Naive B cell (primary cell): ENCODE data around the gene BLACAT1. TPM values are rescaled to one million over a fixed set of nuclear protein-coding genes. Genes with fewer than 3 reads are reported as not detected.
A peak's percentile ranks its signal among the peaks of the same experiment; 100 is the strongest.

Experiments
- ATAC-seq, 2 donors: fragments of 150-1000 bp; cut with Tn5 transposase; 2 replicates each; pipeline ENCODE4 v1.10.0; 2021; ENCODE audit warnings: low read depth in 2 of 2, mild to moderate bottlenecking in 2 of 2, moderate library complexity in 2 of 2
- DNase-seq: peaks from one replicate; pipeline ENCODE4 v3.0.0; 2022
- H3K27ac Mint-ChIP-seq, 6 donors: one replicate each; pipeline ENCODE4 v1.8.0; 2020 to 2022; ENCODE audit warnings: mild to moderate bottlenecking in 6 of 6, mixed read lengths in 6 of 6, moderate library complexity in 5 of 6, inconsistent platforms in 2 of 6
- H3K27me3 Mint-ChIP-seq, 3 donors: one replicate each; pipeline ENCODE4 v1.8.0; 2021 to 2022; ENCODE audit warnings: mixed read lengths in 3 of 3, mild to moderate bottlenecking in 1 of 3
- H3K36me3 Mint-ChIP-seq, 2 donors: one replicate each; pipeline ENCODE4 v1.8.0; 2020 to 2022; ENCODE audit warnings: mixed read lengths in 2 of 2, inconsistent platforms in 1 of 2, mild to moderate bottlenecking in 1 of 2
- H3K4me1 Mint-ChIP-seq, 3 donors: one replicate each; pipeline ENCODE4 v1.8.0; 2020 to 2022; ENCODE audit warnings: mixed read lengths in 3 of 3, inconsistent platforms in 1 of 3, mild to moderate bottlenecking in 1 of 3, moderate library complexity in 1 of 3
- H3K4me3 Mint-ChIP-seq, 8 donors: one replicate each; pipeline ENCODE4 v1.8.0; 2020 to 2022; ENCODE audit warnings: mild to moderate bottlenecking in 8 of 8, mixed read lengths in 8 of 8, moderate library complexity in 8 of 8, inconsistent platforms in 2 of 8
- H3K9me3 Mint-ChIP-seq, 7 donors: one replicate each; pipeline ENCODE4 v1.8.0; 2020 to 2022; ENCODE audit warnings: mixed read lengths in 7 of 7, mild to moderate bottlenecking in 5 of 7, inconsistent platforms in 2 of 7, moderate library complexity in 1 of 7
- polyA plus RNA-seq, 6 donors: library from polyadenylated mRNA; unstranded; fragments of 300-500 nt; fragmentation: Illumina TruSeq; gene quantifications; one replicate each; pipeline ENCODE4 v1.2.3, GENCODE V29; 2021; ENCODE audit warnings: low read depth in 6 of 6

Gene BLACAT1
- polyA plus RNA-seq, 6 donors from 2014 or later: not detected

- Mint-ChIP-seq H3K9me3 (peaks cover 0 to 2% (median 0%) of the 10 kb centered on the region in 7 donors), H3K36me3 (peaks cover 0 to 7% of the 10 kb centered on the region in 2 donors), H3K27me3 (peaks cover 42 to 70% (median 54%) of the 10 kb centered on the region in 3 donors), H3K4me1 (peaks cover 13 to 37% (median 30%) of the 10 kb centered on the region in 3 donors), H3K27ac (no peak overlapping the region), H3K4me3 (no peak overlapping the region)
- ATAC-seq (no peak), DNase-seq (no peak)
Measured at GRCh38 chr1:205448540-205449253, 7.1 kb downstream of the BLACAT1 start.

- peaks cover 15 to 46% (median 40%) of the 10 kb centered on the region in 3 donors for H3K4me1 Mint-ChIP-seq
- peaks cover 36 to 60% (median 44%) of the 10 kb centered on the region in 3 donors for H3K27me3 Mint-ChIP-seq
- peak overlapping the region in 1 of 8 donors; percentile 56 for H3K4me3 Mint-ChIP-seq
- ATAC-seq: no peak
- H3K36me3 Mint-ChIP-seq: peaks cover 0 to 7% of the 10 kb centered on the region in 2 donors
- no peak for DNase-seq
- peak overlapping the region in 2 of 6 donors; percentile 16 to 37 for H3K27ac Mint-ChIP-seq
- peaks cover 0 to 2% (median 0%) of the 10 kb centered on the region in 7 donors for H3K9me3 Mint-ChIP-seq
Measured at GRCh38 chr1:205447457-205448341, 8.1 kb downstream of the BLACAT1 start.

- H3K9me3 Mint-ChIP-seq: peaks cover 0 to 2% (median 0%) of the 10 kb centered on the region in 7 donors
- DNase-seq (no peak), ATAC-seq (no peak)
- peaks cover 29 to 51% (median 35%) of the 10 kb centered on the region in 3 donors for H3K27me3 Mint-ChIP-seq
- H3K4me3 Mint-ChIP-seq: peak overlapping the region in 1 of 8 donors; percentile 29
- peaks cover 18 to 54% (median 49%) of the 10 kb centered on the region in 3 donors for H3K4me1 Mint-ChIP-seq
- H3K36me3 Mint-ChIP-seq: peaks cover 0 to 7% of the 10 kb centered on the region in 2 donors
- no peak overlapping the region for H3K27ac Mint-ChIP-seq
Measured at GRCh38 chr1:205446828-205447227, 9.0 kb downstream of the BLACAT1 start.

GRCh38 chr1:205445646-205445935 is 10.3 kb downstream of the BLACAT1 start:
- ATAC-seq (no peak), DNase-seq (no peak)
- no peak overlapping the region for H3K4me3 Mint-ChIP-seq
- H3K36me3 Mint-ChIP-seq: no peaks in the 10 kb centered on the region
- H3K27ac Mint-ChIP-seq: no peak overlapping the region
- peaks cover 0 to 2% (median 0%) of the 10 kb centered on the region in 7 donors for H3K9me3 Mint-ChIP-seq
- peaks cover 23 to 39% (median 23%) of the 10 kb centered on the region in 3 donors for H3K27me3 Mint-ChIP-seq
- H3K4me1 Mint-ChIP-seq: peaks cover 29 to 59% (median 55%) of the 10 kb centered on the region in 3 donors

GRCh38 chr1:205444931-205445645 is 10.8 kb downstream of the BLACAT1 start:
- Mint-ChIP-seq H3K36me3 (no peaks in the 10 kb centered on the region), H3K27me3 (peaks cover 19 to 35% (median 23%) of the 10 kb centered on the region in 3 donors), H3K9me3 (peaks cover 0 to 2% (median 0%) of the 10 kb centered on the region in 7 donors), H3K4me3 (no peak overlapping the region), H3K27ac (peak overlapping the region in 1 of 6 donors; percentile 24), H3K4me1 (peaks cover 29 to 60% (median 56%) of the 10 kb centered on the region in 3 donors)
- no peak for DNase-seq
- no peak for ATAC-seq

- Mint-ChIP-seq H3K4me1 (peaks cover 35 to 66% (median 63%) of the 10 kb centered on the region in 3 donors), H3K4me3 (peak overlapping the region in 1 of 8 donors; percentile 6), H3K27ac (peak overlapping the region in 2 of 6 donors; percentile 52 to 66), H3K36me3 (no peaks in the 10 kb centered on the region), H3K27me3 (peaks cover 19 to 31% (median 23%) of the 10 kb centered on the region in 3 donors), H3K9me3 (peaks cover 0 to 2% (median 0%) of the 10 kb centered on the region in 7 donors)
- ATAC-seq: no peak
- no peak for DNase-seq
Measured at GRCh38 chr1:205444300-205444930, 11.4 kb downstream of the BLACAT1 start.

- DNase-seq (no peak), ATAC-seq (no peak)
- H3K9me3 Mint-ChIP-seq: peaks cover 0 to 2% (median 0%) of the 10 kb centered on the region in 7 donors
- peaks cover 35 to 73% (median 68%) of the 10 kb centered on the region in 3 donors for H3K4me1 Mint-ChIP-seq
- H3K27me3 Mint-ChIP-seq: peaks cover 19 to 27% (median 23%) of the 10 kb centered on the region in 3 donors
- peak overlapping the region in 1 of 8 donors; percentile 47 for H3K4me3 Mint-ChIP-seq
- H3K36me3 Mint-ChIP-seq: no peaks in the 10 kb centered on the region
- H3K27ac Mint-ChIP-seq: peak overlapping the region in 3 of 6 donors; percentile 6 to 66 (median 52)
Measured at GRCh38 chr1:205443585-205444299, 12.1 kb downstream of the BLACAT1 start.

- H3K27ac Mint-ChIP-seq: peak overlapping the region in 2 of 6 donors; percentile 47 to 71
- no peak for DNase-seq
- H3K36me3 Mint-ChIP-seq: no peaks in the 10 kb centered on the region
- peaks cover 38 to 81% (median 75%) of the 10 kb centered on the region in 3 donors for H3K4me1 Mint-ChIP-seq
- ATAC-seq: no peak
- peaks cover 14 to 19% (median 15%) of the 10 kb centered on the region in 3 donors for H3K27me3 Mint-ChIP-seq
- H3K4me3 Mint-ChIP-seq: peak overlapping the region in 6 of 8 donors; percentile 68 to 94 (median 83)
- no peaks in the 10 kb centered on the region for H3K9me3 Mint-ChIP-seq
Measured at GRCh38 chr1:205442051-205442725, 13.7 kb downstream of the BLACAT1 start.

GRCh38 chr1:205441716-205442050 is 14.2 kb downstream of the BLACAT1 start:
- Mint-ChIP-seq H3K4me3 (peak overlapping the region in 7 of 8 donors; percentile 70 to 94 (median 84)), H3K4me1 (peaks cover 43 to 82% (median 78%) of the 10 kb centered on the region in 3 donors), H3K36me3 (no peaks in the 10 kb centered on the region), H3K9me3 (no peaks in the 10 kb centered on the region), H3K27ac (peak overlapping the region in 2 of 6 donors; percentile 71 to 82), H3K27me3 (peaks cover 9 to 14% (median 10%) of the 10 kb centered on the region in 3 donors)
- DNase-seq: no peak
- no peak for ATAC-seq

- H3K9me3 Mint-ChIP-seq: no peaks in the 10 kb centered on the region
- H3K27ac Mint-ChIP-seq: peak overlapping the region in 5 of 6 donors; percentile 56 to 93 (median 82)
- H3K36me3 Mint-ChIP-seq: no peaks in the 10 kb centered on the region
- peaks cover 5 to 10% (median 9%) of the 10 kb centered on the region in 3 donors for H3K27me3 Mint-ChIP-seq
- H3K4me3 Mint-ChIP-seq: peak overlapping the region; percentile 70 to 94 (median 84)
- ATAC-seq (peak; percentile 52 to 54), DNase-seq (no peak)
- peaks cover 45 to 85% (median 81%) of the 10 kb centered on the region in 3 donors for H3K4me1 Mint-ChIP-seq
Measured at GRCh38 chr1:205441318-205441633, 14.6 kb downstream of the BLACAT1 start.

GRCh38 chr1:205440476-205441317 is 15.1 kb downstream of the BLACAT1 start:
- Mint-ChIP-seq H3K4me1 (peaks cover 48 to 89% (median 87%) of the 10 kb centered on the region in 3 donors), H3K36me3 (no peaks in the 10 kb centered on the region), H3K27ac (peak overlapping the region; percentile 56 to 97 (median 90)), H3K9me3 (no peaks in the 10 kb centered on the region), H3K4me3 (peak overlapping the region; percentile 70 to 94 (median 84)), H3K27me3 (peaks cover 0 to 4% (median 3%) of the 10 kb centered on the region in 3 donors)
- DNase-seq: peak; percentile 60
- peak; percentile 78 to 81 for ATAC-seq
